GM18858 (cell line): ENCODE data around the gene NPAS3.

Experiments
- ATAC-seq: cut with Tn5 transposase; IDR thresholded peaks from one replicate; pipeline ENCODE4 v1.9.1; 2021; ENCODE audit not compliant: unreplicated experiment

Gene NPAS3

DNA sequence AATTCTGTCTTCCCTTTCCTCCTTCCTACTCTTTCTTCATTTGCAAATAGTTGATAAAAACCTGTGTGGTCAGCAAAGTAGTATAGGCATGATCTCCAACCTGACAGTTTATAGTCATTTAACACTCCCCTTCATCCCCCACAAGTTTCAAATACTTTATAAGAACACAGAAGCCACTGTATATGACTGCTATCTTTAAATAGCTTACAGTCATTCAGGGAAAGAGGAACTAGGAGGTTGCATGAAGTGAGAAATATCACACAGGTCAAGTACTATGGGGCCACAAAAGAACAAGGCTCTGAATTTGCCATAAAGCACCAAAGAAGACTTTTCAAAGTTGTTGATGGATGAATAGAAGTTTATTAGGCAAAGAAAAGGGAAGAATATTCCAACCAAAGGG lies 431.3 kb downstream of the NPAS3 start:
- ATAC-seq, result peak; percentile 98

DNA sequence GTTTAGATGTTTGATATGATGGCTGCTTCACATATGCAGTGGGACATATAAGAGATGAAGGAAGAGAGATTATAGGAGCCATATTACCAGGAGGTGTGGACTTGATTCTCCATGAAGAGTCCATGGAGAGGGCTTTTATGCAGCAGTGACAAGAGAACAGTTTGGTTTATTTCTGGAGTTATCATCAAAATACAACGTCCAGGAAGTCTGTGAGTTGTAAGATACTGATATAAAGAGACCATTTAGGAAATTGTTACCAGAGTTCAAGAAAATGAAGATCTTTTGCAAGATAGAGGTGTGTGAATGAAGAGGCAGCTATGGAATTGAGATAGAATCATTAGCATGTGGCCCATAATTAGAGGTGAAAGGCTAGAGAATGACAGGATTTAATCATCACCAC lies 431.7 kb downstream of the NPAS3 start:
- ATAC-seq, result peak; percentile 3

DNA sequence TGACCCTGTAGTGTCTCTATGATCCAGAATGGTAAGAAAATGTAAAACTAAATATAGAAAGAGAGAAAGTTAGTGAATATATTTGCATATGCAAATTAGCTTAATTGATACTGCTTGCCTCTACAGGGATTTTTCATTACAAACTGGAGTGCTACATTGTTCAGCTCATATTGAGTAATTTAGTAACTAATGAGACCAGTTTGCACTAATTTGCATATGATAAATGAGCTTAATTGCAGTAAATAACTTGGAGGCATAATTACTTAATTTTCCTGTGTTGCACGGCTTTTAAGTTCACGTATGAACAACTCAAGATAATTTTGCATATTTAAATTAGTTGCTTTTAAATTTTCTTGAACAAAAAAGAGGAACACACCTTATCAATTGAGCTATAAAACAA lies 436.5 kb downstream of the NPAS3 start:
- ATAC-seq, result no peak

- ATAC-seq, result no peak
These were observed 437.1 kb downstream of the NPAS3 start for GRCh38 chr14:33375786-33376185.

DNA sequence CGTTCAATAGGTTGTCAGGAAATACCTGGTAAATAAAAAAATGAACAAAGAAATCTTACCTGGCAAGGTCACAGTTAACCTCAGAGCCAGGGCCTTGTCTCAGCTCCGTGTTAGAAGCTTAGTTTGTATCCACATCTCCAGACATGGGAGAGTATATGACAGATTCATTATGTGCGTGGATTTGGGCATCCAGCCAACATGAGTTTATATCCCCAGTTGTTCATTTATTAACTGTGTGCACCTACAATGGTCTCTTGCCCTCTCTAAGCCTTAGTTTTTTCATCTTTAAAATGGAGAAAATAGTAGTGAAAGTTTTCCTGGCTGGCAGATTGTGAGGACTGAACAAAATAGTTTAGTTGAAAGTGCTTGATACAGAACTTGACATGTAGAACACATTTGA lies 437.8 kb downstream of the NPAS3 start:
- ATAC-seq, result no peak

DNA sequence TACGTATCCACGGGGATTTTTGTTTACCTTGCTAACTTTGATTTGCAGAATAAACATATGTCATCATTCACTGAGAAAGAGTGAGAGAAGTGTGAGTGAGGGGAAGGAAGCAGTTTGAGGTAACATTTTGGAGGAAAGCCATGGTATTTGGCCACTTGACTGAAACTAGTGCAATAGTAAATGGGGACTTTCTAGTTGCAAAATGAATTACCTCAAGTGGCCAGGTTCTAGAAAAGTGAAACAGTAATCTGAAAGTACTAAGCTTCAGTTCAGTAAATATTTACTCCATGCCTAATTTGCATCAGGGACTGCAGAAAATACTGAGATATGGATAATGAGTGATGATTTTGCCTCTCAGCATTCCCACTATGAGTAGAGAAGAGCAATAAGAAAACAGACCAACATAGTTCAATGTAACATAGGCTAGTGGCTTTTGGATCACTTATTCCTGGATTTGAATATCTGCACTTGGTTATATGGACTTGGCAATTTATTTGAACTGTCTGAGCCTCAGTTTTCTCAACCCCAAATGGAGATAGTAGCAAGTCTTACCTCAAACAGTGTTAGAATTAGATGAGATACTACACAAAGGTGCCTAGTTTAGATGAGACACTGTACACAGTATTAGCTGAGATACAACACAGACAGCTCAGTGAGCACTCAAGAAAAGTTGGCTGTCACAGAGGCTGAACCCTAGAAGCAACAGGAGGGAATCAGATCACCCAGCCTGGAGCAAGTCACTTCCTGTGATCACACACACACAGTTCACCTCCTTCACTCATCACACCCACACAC lies 439.1 kb downstream of the NPAS3 start:
- peak; percentile 90 for ATAC-seq

DNA sequence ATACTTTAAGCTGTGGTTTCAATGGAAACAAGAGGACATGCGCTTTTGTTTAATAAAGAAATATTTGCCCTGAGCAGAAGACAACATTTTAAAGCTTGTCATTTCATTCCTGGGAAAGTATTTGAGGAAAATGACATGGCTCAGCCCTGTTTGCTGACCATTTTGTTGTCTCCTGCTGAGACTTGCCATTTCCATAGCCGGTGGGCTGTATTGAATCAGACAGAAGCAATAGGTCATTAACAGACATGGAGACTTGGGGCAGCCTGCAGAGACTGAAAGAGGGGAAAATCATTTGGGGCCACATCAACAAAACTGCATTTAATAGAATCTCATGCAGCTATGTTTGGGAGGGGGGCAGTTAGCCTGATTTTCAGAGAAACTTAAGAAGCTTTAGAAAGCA lies 443.0 kb downstream of the NPAS3 start:
- ATAC-seq, result no peak

GRCh38 chr14:33386140-33386539 lies 447.5 kb downstream of the NPAS3 start:
- ATAC-seq, result no peak

GRCh38 chr14:33386781-33387180 lies 448.1 kb downstream of the NPAS3 start:
- ATAC-seq, result no peak

DNA sequence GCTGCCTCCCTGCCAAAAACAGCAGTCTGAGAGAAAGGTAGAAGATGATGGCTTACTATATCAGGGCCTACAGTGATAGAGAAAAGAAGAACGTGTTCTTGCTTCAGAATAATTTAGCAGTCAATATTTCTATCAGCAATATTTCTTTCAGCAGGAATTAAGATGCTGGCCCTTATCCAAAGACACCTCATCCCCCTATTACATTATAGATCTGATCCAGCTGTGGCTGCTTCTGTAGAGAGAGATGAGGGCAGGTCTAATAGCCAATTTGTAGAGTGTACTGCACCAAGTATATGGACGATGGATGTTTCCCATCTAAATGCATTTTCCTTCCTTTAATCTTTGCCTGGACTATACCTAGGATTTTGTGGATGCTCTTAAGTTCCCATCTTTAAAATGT lies 451.7 kb downstream of the NPAS3 start:
- no peak for ATAC-seq

DNA sequence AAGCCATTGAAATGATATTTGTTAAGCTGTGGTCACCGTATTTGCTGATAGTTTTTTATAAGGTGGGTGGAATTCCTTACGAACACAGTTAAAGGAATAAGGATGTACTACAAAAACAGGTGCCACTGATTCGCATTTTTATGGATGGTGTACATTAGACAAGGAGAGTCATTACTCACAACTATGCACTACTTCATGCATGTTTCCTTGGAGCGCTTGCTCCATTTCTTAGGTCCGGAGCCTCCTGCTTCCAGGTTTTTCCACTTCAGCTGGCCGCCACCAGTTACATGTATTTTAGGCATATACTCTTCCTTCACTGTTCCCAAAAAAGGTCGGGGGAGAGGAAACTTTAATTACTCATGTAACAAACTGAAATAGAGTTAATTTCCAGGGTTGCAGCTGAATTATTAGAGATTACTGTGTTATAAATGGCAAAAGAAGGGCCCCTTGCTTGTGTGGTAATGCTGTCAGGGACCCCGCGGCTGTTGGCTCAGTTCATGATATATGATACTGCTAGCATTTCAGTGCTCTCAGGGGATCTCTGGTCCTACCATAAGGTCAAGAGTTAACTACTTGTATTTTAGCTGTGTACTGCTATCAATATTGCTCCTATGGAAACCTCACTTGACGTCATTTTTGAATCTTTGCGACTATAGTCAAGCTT lies 454.7 kb downstream of the NPAS3 start:
- no peak for ATAC-seq

DNA sequence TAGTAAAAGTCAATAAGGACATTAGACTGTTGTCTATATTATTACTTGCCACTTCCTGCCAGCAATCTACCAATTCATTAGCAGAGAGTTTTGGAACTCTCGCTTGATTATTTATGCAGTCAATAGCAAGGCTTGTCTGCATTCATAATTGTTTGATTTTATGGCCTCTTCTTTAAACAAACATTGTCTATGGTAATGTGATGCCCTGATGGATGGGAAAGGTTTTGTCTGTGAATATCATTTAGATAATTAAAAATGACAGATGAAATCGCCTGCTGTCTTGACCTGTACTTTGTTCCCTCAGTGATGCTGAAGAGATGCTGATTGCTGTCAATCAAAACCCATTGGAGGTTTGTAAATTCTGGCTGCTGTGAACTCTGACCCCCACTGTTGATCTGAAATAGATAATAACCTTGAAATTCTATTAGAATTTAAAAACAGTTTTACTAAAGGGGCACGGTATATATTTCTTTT lies 455.3 kb downstream of the NPAS3 start:
- ATAC-seq, result no peak

GRCh38 chr14:33401311-33401710 lies 462.6 kb downstream of the NPAS3 start:
- no peak for ATAC-seq

DNA sequence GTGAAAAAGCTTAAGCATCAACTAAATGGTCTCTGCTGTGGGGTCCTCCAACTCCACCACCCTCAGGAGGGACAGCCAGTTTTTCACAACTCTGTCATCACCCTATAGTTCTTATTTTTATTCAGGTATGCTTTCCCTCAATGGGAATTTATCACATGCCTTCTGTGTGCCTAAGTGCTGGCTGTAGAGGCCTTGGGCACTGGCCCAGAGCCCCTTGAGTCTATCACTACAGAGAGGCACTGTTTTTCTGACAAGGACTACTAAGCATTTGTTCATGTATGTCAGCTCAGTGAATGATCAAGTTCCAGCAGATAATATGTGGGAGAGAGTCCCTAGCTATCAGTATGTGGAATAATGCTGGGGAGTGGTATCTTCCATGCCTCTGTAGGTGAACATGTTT lies 463.9 kb downstream of the NPAS3 start:
- no peak for ATAC-seq

DNA sequence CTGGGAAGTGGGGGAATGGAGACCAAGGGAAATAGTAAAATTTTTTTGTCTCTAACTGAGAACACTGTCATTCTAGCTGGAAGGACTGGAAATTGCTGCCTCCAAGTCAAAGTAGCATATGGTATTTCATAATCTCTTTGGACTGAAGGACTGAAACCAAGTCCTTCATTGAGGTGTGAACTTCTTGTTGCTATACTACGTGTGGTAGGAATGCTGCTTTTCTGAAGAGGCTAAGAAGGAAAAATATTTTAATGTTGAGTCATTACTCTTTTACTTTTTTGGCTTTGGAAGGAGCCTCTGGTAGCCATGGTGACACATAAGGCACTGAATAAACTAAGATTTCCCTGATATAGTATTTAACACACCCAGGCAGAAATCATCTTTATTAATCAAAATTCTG lies 465.4 kb downstream of the NPAS3 start:
- no peak for ATAC-seq

DNA sequence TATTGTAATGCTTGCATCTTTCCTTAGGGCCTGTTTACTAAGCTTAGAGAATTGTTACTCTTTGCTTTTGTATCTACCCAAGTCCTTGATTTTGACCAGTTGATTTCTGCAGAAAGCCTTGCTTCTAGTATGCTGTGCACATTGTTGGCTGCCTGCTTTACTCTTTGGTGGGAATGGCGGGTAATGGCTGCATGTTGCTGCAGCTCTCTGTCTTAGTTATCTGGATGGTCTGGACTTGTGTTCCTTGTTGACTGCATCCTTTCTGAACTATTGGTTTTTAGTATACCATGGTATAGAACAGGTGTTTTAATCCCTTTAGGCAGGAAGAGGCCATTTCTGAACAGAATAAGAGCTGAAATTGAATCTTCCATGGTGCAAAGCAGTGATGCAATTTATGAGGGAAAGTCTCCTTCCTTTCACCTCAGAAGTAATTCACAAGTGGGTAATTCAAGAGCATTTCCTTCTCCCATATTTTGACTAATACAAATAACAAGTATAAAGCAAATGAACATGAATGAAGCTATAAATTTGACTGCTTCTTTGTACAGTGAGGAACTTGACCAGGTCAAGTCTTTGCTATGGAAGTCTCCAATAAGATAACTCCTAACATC lies 466.4 kb downstream of the NPAS3 start:
- no peak for ATAC-seq

- no peak for ATAC-seq
These were observed 468.1 kb downstream of the NPAS3 start for GRCh38 chr14:33406766-33407165.

GRCh38 chr14:33408291-33408690 lies 469.6 kb downstream of the NPAS3 start:
- ATAC-seq, result no peak

DNA sequence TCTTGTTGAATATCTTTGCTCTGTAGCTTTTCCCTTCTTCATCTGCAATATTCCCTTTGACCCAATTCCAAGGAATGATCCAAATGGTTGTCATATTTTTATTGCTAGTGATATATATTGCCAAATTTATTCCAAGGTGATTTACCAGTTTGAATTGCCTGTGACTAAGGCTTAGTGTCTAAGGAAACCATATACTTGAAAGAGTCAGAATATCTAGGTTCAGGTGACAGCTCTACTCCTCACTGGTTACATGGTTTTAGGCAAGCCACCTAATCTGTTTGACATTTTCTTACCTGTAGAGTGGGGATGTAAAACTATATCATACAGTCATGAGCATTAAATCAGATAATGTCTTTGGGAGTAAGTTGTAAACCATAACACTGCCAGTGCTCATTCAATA lies 473.8 kb downstream of the NPAS3 start:
- no peak for ATAC-seq

DNA sequence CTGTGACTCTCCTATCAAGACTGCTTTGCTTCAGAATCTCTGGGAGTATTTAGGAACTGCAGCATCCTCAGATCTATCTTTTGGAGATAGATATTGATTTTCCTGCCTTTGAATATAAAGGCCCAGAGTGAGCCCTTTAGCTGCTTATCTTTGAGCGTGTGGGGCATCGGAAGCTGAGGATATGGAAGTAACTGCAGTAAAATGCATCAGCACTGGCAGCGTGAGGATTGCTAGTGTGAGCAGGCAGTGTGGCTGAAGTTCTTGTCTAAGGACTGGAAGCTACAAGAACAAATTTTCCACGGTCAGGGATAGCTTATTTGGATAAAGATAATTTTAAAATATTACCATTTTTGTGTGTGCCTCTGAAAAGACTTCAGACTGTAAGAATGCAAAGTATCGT lies 474.7 kb downstream of the NPAS3 start:
- ATAC-seq, result no peak

- ATAC-seq, result no peak
These were observed 475.4 kb downstream of the NPAS3 start for GRCh38 chr14:33414041-33414440.

DNA sequence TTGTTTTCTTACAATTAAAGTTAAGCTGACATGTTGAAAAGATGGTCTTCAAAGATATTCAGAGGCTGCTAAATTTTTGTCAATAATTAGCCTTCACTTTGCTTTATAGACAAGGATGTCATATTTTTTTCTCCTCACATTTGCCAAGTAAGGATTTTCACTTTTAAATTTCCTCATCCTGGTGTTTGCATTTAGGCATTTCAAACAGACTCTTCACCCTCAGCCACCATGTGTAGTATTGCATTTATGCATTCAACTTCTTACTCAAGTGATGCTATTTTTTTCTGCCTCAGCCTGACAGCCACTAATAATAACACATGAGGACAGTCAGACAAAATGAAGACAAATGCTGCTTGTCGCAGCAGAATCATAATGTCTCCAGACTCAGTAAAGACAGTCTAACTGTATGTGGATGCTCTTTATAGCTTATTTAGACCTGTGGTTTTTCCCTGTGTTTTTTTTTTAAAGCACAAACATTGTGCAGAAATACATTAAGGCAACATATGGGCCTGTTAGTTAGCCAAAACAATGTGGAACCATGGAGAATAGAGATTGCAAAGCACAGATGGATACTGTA lies 481.5 kb downstream of the NPAS3 start:
- no peak for ATAC-seq
